ENCODE data around the gene IL32.

DNA sequence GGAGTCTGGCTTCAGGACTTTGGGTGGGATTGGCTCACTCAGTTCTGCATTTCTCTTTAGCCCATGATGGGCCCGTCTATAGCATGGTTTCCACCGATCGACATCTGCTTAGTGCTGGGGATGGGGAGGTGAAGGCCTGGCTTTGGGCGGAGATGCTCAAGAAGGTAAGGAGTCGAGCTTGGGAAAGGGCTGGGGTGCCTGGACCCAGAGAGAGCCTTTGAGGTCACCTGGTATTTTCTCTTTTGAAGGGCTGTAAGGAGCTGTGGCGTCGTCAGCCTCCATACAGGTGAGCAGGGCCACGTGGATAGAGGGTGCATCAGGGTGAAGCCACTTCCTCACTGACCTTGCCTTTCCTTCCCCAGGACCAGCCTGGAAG is 39.4 kb upstream of the IL32 start:
- TF ChIP-seq, protein P1, sequence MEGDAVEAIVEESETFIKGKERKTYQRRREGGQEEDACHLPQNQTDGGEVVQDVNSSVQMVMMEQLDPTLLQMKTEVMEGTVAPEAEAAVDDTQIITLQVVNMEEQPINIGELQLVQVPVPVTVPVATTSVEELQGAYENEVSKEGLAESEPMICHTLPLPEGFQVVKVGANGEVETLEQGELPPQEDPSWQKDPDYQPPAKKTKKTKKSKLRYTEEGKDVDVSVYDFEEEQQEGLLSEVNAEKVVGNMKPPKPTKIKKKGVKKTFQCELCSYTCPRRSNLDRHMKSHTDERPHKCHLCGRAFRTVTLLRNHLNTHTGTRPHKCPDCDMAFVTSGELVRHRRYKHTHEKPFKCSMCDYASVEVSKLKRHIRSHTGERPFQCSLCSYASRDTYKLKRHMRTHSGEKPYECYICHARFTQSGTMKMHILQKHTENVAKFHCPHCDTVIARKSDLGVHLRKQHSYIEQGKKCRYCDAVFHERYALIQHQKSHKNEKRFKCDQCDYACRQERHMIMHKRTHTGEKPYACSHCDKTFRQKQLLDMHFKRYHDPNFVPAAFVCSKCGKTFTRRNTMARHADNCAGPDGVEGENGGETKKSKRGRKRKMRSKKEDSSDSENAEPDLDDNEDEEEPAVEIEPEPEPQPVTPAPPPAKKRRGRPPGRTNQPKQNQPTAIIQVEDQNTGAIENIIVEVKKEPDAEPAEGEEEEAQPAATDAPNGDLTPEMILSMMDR (IDR thresholded peaks at IDR 0.05): no peak
- TF ChIP-seq NR1H2 (CRISPR knock-in tag; IDR thresholded peaks at IDR 0.05) (no peak), ZNF121 (CRISPR knock-in tag; IDR thresholded peaks at IDR 0.05) (no peak)
- TF ChIP-seq, protein P2, sequence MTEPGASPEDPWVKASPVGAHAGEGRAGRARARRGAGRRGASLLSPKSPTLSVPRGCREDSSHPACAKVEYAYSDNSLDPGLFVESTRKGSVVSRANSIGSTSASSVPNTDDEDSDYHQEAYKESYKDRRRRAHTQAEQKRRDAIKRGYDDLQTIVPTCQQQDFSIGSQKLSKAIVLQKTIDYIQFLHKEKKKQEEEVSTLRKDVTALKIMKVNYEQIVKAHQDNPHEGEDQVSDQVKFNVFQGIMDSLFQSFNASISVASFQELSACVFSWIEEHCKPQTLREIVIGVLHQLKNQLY (CRISPR knock-in tag; IDR thresholded peaks at IDR 0.05): no peak

Data from WTC11 (cell line).